Endothelial cell of umbilical vein (primary cell): ENCODE results near the gene SFTA2. TPM values are rescaled to one million over a fixed set of nuclear protein-coding genes. Genes with fewer than 3 reads are reported as not detected.
"Not testable (repeated sequence)": the region's sequence is repeated elsewhere in the genome, so short reads cannot be mapped to it uniquely, and the experiment has no call there.

Source experiments
- BruUV-seq: library from RNA; stranded (reverse); fragments of 400-500 nt; replicated peaks from 2 replicates; lab custom pipeline; 2021; lab: Mats Ljungman, UMichigan
- CTCF ChIA-PET: fragments of 300-600, 350-600 bp; sonication (Branson Sonifier 250); formaldehyde crosslinking; loops from one replicate; lab custom pipeline; 2021; ENCODE audit warnings: antibody characterized with exemption, inconsistent platforms; lab: Charles Lee
- POLR2A ChIA-PET: fragments of 300-600, 350-600 bp; sonication (Branson Sonifier 250); formaldehyde crosslinking; loops from one replicate; lab custom pipeline; 2021; ENCODE audit warnings: antibody characterized with exemption, inconsistent platforms; lab: Charles Lee
- DNase-seq: peaks from one replicate; pipeline ENCODE4 v3.0.0-alpha.2; 2011; ENCODE audit warnings: low read depth, low spot score
- FAIRE-seq: peaks from 2 replicates; lab custom pipeline; 2011; peaks lifted over from hg19 to GRCh38; lab: Jason Lieb, UNC
- H2AFZ ChIP-seq: 2 replicates; pipeline ENCODE4 v1.6.0; 2012; ENCODE audit warnings: low read depth, low read length, control low read depth, inconsistent platforms
- H3K27ac ChIP-seq: 2 replicates; pipeline ENCODE4 v1.5.1; 2011; ENCODE audit warnings: low read depth, mild to moderate bottlenecking, control low read depth, low read length, moderate library complexity; ENCODE audit not compliant: insufficient read depth
- H3K27me3 ChIP-seq, 2 experiments: 2 replicates each; pipeline versions ENCODE4 v1.6.0 to v1.6.1; 2011; ENCODE audit warnings: low read length in 2 of 2, mixed read lengths in 1 of 2; ENCODE audit not compliant: control insufficient read depth in 2 of 2, insufficient read depth in 2 of 2
- H3K36me3 ChIP-seq, 2 experiments: 2 replicates in 1 of 2; 3 replicates in 1 of 2; pipeline ENCODE4 v1.5.1; 2011; ENCODE audit warnings: low read length in 2 of 2, mild to moderate bottlenecking in 1 of 2, moderate library complexity in 1 of 2; ENCODE audit not compliant: control insufficient read depth in 2 of 2, insufficient read depth in 2 of 2; ENCODE audit errors: extremely low read depth in 1 of 2
- H3K4me1 ChIP-seq: 3 replicates; pipeline ENCODE4 v1.5.1; 2011; ENCODE audit warnings: mild to moderate bottlenecking, low read length; ENCODE audit not compliant: control insufficient read depth, insufficient read depth; ENCODE audit errors: extremely low read depth
- H3K4me2 ChIP-seq: 2 replicates; pipeline ENCODE4 v1.6.1; 2011; ENCODE audit warnings: low read length, control low read depth, mixed read lengths; ENCODE audit not compliant: insufficient read depth
- H3K4me3 ChIP-seq, 3 experiments: fragments of 200-600 bp in 1 of 3; sonication (generic), shearing (Covaris generic) in 1 of 3; replicated peaks in 1 of 3; 2 replicates each; pipeline ENCODE4 v1.5.1; 2011 to 2016; ENCODE audit warnings: control low read depth in 3 of 3, low read length in 3 of 3, mild to moderate bottlenecking in 2 of 3, inconsistent platforms in 1 of 3, low read depth in 1 of 3, moderate library complexity in 1 of 3; ENCODE audit not compliant: insufficient read depth in 1 of 3
- H3K79me2 ChIP-seq: 2 replicates; pipeline ENCODE4 v1.6.0; 2012; ENCODE audit warnings: low read length, inconsistent platforms; ENCODE audit not compliant: control insufficient read depth, insufficient read depth
- H3K9ac ChIP-seq: replicated peaks from 2 replicates; pipeline ENCODE3; 2011; ENCODE audit warnings: low read length, control low read depth; ENCODE audit not compliant: insufficient read depth; ENCODE audit errors: extremely low read depth
- H3K9me1 ChIP-seq: replicated peaks from 3 replicates; pipeline ENCODE4 v1.6.0; 2011; ENCODE audit warnings: mild to moderate bottlenecking, low read length; ENCODE audit not compliant: control insufficient read depth, insufficient read depth; ENCODE audit errors: extremely low read depth
- H3K9me3 ChIP-seq: replicated peaks from 2 replicates; pipeline ENCODE4 v1.5.1; 2012; ENCODE audit warnings: low read length, inconsistent platforms; ENCODE audit not compliant: control insufficient read depth, insufficient read depth
- H4K20me1 ChIP-seq: replicated peaks from 2 replicates; pipeline ENCODE3; 2011; ENCODE audit warnings: mild to moderate bottlenecking, low read length; ENCODE audit not compliant: control insufficient read depth, insufficient read depth; ENCODE audit errors: extremely low read depth
- FOS ChIP-seq: IDR thresholded peaks from 2 replicates; pipeline ENCODE4 v1.6.1; 2011; ENCODE audit warnings: mild to moderate bottlenecking, low read length, moderate library complexity, borderline replicate concordance; ENCODE audit not compliant: insufficient read depth
- JUN ChIP-seq: IDR thresholded peaks from 2 replicates; pipeline ENCODE4 v1.6.1; 2011; ENCODE audit warnings: borderline replicate concordance, low read depth; ENCODE audit not compliant: insufficient read length, insufficient read depth
- MYC ChIP-seq: IDR thresholded peaks from one replicate; pipeline ENCODE4 v1.6.1; 2011; ENCODE audit warnings: mild to moderate bottlenecking, low read depth, low read length
- POLR2A ChIP-seq: IDR thresholded peaks from 2 replicates; pipeline ENCODE4 v1.6.1; 2012; ENCODE audit warnings: low read depth, mild to moderate bottlenecking, control low read depth, low read length
- POLR2AphosphoS5 ChIP-seq: IDR thresholded peaks from 2 replicates; pipeline ENCODE4 v1.6.1; 2012; ENCODE audit warnings: low read depth, mild to moderate bottlenecking, control low read depth, low read length, moderate library complexity; ENCODE audit not compliant: insufficient read depth
- dilution Hi-C: fragments of 300-500 bp; cut with MboI; formaldehyde crosslinking; loops from one replicate; pipeline ENCODE4 v1.15.0; 2019; ENCODE audit warnings: low sequenced_read_pairs; ENCODE audit not compliant: extremely low pct_ligation_motif_present
- intact Hi-C: fragments of 100-400 bp; cut with micrococcal nuclease; formaldehyde crosslinking; loops from one replicate; pipeline ENCODE4 v1.10.0; 2022
- polyA plus RNA-seq, 4 experiments: library from polyadenylated mRNA; depleted of rRNA in 3 of 4; stranded (reverse) in 3 of 4; unstranded in 1 of 4; fragments of >200 nt; gene quantifications; 2 replicates each; pipeline versions ENCODE4 v1.2.1 to v1.2.3, GENCODE V29; 2011 to 2012; ENCODE audit warnings: missing spikeins in 1 of 4
- total RNA-seq: library from RNA; stranded (reverse); gene quantifications from 2 replicates; pipeline ENCODE4 v1.2.3, GENCODE V29; 2021
- TF ChIP-seq, protein P1 (sequence below), 2 donors: IDR thresholded peaks; 1 replicate in 1 of 2; 2 replicates in 1 of 2; pipeline ENCODE4 v1.5.1; 2011; ENCODE audit warnings: low read length in 2 of 2, mild to moderate bottlenecking in 2 of 2, moderate library complexity in 2 of 2, control low read depth in 1 of 2, inconsistent platforms in 1 of 2, low read depth in 1 of 2; ENCODE audit not compliant: insufficient read depth in 1 of 2; ENCODE audit errors: extremely low read depth in 1 of 2
- TF ChIP-seq, protein P2 (sequence below): IDR thresholded peaks from 2 replicates; pipeline ENCODE4 v1.6.1; 2011; ENCODE audit not compliant: insufficient read depth, insufficient read length

SFTA2 gene
- total and polyA plus RNA-seq, 2 donors (not counting 3 experiments of a cell fraction or from before 2014, with no cell fraction given): not detected

DNA sequence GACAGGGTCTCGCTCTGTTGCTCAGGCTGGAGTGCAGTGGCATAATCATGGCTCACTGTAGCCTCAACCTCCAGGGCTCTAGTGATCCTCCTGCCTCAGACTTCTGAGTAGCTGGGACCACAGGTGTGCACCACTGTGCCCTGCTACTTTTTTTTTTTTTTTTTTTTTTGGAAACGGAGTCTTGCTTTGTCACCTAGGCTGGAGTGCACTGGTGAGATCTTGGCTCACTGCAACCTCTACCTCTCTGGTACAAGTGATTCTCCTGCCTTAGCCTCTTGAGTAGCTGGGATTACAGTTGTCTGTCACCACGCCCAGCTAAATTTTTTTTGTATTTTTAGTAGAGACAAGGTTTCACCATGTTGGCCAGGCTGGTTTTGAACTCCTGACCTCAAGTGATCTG, 4.9 kb downstream of the SFTA2 start:
- H3K4me1 ChIP-seq, H3K9me3 ChIP-seq, H3K27me3 ChIP-seq, H3K79me2 ChIP-seq, H4K20me1 ChIP-seq, H3K4me3 ChIP-seq, BruUV-seq, H3K9ac ChIP-seq, H3K9me1 ChIP-seq, H2AFZ ChIP-seq, intact Hi-C loops, POLR2A ChIA-PET, dilution Hi-C loops, H3K27ac ChIP-seq, DNase-seq, FAIRE-seq, H3K4me2 ChIP-seq: not testable (repeated sequence)
- CTCF ChIA-PET: interaction anchor here (1.3 to 1.5 kb wide), 3 partner anchors 11 to 144 kb away, joined by 3 to 7 read pairs (median 3); no protein-coding TSS in a partner anchor
- peaks cover 2 to 31% of the 10 kb centered on the region in 2 experiments for H3K36me3 ChIP-seq

DNA sequence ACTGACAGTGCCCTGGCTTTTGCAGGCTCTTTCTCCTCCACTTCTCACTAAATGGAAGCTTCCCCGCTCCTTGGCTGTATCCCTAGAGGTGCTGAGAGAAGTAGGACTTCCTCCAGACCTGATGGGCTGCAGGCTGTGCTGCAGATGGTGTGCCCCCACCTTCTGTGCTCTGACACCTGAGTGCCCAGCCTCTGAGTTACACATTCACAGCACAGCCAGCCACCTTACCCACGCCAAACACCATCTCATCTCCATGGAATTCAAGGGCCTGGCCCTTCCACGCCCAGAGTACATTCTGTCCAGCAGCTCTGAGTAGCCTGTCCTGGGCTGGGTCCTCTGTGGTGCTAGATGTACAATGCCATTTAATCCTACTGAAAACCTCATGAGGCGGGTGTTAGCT, 5.3 kb downstream of the SFTA2 start:
- Histone ChIP-seq H4K20me1 (no peaks in the 10 kb centered on the region), H3K27ac (no peak overlapping the region), H3K9ac (no peak overlapping the region), H3K4me2 (no peak overlapping the region), H3K9me1 (no peaks in the 10 kb centered on the region), H2AFZ (no peak overlapping the region), H3K4me3 (no peak overlapping the region), H3K36me3 (peaks cover 2 to 36% of the 10 kb centered on the region in 2 experiments), H3K9me3 (no peaks in the 10 kb centered on the region), H3K27me3 (no peaks in the 10 kb centered on the region), H3K4me1 (no peaks in the 10 kb centered on the region), H3K79me2 (no peaks in the 10 kb centered on the region)
- ChIA-PET POLR2A (no interaction called here), CTCF (interaction anchor here (1.3 to 1.5 kb wide), 3 partner anchors 11 to 144 kb away, joined by 3 to 7 read pairs (median 3); no protein-coding TSS in a partner anchor)
- no peak for DNase-seq
- BruUV-seq: no TSS peak
- dilution Hi-C loops: no loop called here
- intact Hi-C loops: no loop called here
- TF ChIP-seq FOS: no peak
- TF ChIP-seq, protein P1, sequence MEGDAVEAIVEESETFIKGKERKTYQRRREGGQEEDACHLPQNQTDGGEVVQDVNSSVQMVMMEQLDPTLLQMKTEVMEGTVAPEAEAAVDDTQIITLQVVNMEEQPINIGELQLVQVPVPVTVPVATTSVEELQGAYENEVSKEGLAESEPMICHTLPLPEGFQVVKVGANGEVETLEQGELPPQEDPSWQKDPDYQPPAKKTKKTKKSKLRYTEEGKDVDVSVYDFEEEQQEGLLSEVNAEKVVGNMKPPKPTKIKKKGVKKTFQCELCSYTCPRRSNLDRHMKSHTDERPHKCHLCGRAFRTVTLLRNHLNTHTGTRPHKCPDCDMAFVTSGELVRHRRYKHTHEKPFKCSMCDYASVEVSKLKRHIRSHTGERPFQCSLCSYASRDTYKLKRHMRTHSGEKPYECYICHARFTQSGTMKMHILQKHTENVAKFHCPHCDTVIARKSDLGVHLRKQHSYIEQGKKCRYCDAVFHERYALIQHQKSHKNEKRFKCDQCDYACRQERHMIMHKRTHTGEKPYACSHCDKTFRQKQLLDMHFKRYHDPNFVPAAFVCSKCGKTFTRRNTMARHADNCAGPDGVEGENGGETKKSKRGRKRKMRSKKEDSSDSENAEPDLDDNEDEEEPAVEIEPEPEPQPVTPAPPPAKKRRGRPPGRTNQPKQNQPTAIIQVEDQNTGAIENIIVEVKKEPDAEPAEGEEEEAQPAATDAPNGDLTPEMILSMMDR (IDR thresholded peaks at IDR 0.05; ENCODE audit: extremely low read depth in 1 of 2, insufficient read depth in 1 of 2, low read depth in 1 of 2, low read length in 2 of 2): no peak
- no peak for TF ChIP-seq POLR2AphosphoS5
- TF ChIP-seq JUN: no peak
- no peak for TF ChIP-seq POLR2A
- TF ChIP-seq, protein P2, sequence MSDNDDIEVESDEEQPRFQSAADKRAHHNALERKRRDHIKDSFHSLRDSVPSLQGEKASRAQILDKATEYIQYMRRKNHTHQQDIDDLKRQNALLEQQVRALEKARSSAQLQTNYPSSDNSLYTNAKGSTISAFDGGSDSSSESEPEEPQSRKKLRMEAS: no peak
- TF ChIP-seq MYC: no peak
- FAIRE-seq: no peak

DNA sequence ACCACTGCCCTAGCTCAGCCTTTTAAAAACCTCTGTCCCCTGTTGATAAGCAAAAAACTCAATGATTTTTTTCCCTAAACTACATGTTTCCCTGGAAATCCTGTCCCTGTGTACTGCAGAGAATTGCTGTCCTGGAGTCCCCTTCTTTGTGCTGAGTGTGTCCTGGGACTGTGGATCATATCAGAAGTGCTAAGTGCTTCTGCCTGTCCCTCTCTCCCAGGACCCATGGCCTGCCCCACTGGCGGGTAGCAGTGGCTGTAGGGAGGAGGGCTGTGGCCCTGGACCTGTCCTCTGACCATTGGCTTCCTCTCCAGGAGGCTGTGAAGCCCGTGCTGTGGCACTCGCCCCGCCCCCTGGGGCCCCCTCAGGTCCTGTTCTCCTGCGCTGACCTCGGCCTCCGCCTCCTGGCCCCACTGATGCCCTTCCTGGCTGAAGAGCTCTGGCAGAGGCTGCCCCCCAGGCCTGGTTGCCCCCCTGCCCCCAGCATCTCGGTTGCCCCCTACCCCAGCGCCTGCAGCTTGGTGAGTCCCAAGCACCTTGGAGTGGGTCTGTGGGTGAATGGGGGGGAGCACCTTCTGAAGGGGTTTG, 7.8 kb downstream of the SFTA2 start:
- FAIRE-seq: not testable (repeated sequence)

More for the DNA sequence above, 7.8 kb downstream of the SFTA2 start:
- H3K9me3 ChIP-seq, BruUV-seq, DNase-seq, POLR2A ChIA-PET, H3K9ac ChIP-seq, H3K4me1 ChIP-seq, H3K4me2 ChIP-seq, H3K79me2 ChIP-seq, H3K27ac ChIP-seq, H4K20me1 ChIP-seq, intact Hi-C loops, H3K4me3 ChIP-seq, H3K27me3 ChIP-seq, H2AFZ ChIP-seq, H3K9me1 ChIP-seq, dilution Hi-C loops: not testable (repeated sequence)
- CTCF ChIA-PET: interaction anchor here (1.8 kb wide), 1 partner anchor 164 kb away, joined by 6 read pairs; no protein-coding TSS in a partner anchor
- peaks cover 2 to 53% of the 10 kb centered on the region in 2 experiments for H3K36me3 ChIP-seq
